K562 (cell line): ENCODE measurements around the gene FBXL22. TPM values are rescaled to one million over a fixed set of nuclear protein-coding genes. Genes with fewer than 3 reads are reported as not detected.

Experiments used
- ATAC-seq: fragments of 200-7000 bp; cut with Tn5 transposase; 3 replicates; pipeline ENCODE4 v1.9.1; 2020; ENCODE audit warnings: moderate library complexity
- BruUV-seq: library from RNA; stranded (reverse); fragments of 400-500 nt; replicated peaks from 2 replicates; lab custom pipeline; 2021; lab: Mats Ljungman, UMichigan
- CTCF ChIA-PET: fragments of 300-600 bp; formaldehyde crosslinking; extraction: SDS; loops from one replicate; lab custom pipeline; 2021; ENCODE audit warnings: low intra/inter-chr PET ratio; lab: Yijun Ruan, JAX
- POLR2A ChIA-PET: fragments of 300-600, 350-650 bp; sonication (Branson Sonifier 250); formaldehyde crosslinking; extraction: SDS; loops from one replicate; lab custom pipeline; 2021; ENCODE audit warnings: antibody characterized with exemption, inconsistent platforms; lab: Yijun Ruan, JAX
- DNase-seq, 4 experiments: peaks; one replicate each; pipeline versions ENCODE4 v3.0.0 to v3.0.0-alpha.2; 2011 to 2018; ENCODE audit warnings: low spot score in 3 of 4, mixed read lengths in 3 of 4; ENCODE audit errors: extremely low read depth in 1 of 4
- FAIRE-seq: peaks from 2 replicates; lab custom pipeline; 2011; peaks lifted over from hg19 to GRCh38; lab: Jason Lieb, UNC
- H2AFZ ChIP-seq: 2 replicates; pipeline ENCODE4 v1.6.0; 2011; ENCODE audit warnings: low read depth, low read length, control low read depth, inconsistent platforms
- H3K27ac ChIP-seq: fragments of 200-600 bp; 3 replicates; pipeline ENCODE4 v1.8.0; 2011; ENCODE audit warnings: low read depth, mild to moderate bottlenecking, control low read depth, inconsistent platforms, low read length, moderate library complexity, mixed read lengths; ENCODE audit errors: extremely low read depth
- H3K27me3 ChIP-seq, 2 experiments: fragments of 300-600 bp in 1 of 2; 2 replicates in 1 of 2; 3 replicates in 1 of 2; pipeline versions ENCODE4 v1.6.0 to v1.8.0; 2011; ENCODE audit warnings: inconsistent platforms in 2 of 2, low read length in 2 of 2, mild to moderate bottlenecking in 1 of 2, mixed read lengths in 1 of 2, moderate library complexity in 1 of 2; ENCODE audit not compliant: control insufficient read depth in 2 of 2, insufficient read depth in 2 of 2
- H3K36me3 ChIP-seq: fragments of 300-600 bp; 3 replicates; pipeline ENCODE4 v1.8.0; 2011; ENCODE audit warnings: mild to moderate bottlenecking, low read length, inconsistent platforms; ENCODE audit not compliant: control insufficient read depth, insufficient read depth
- H3K4me1 ChIP-seq, 2 experiments: fragments of 200-600 bp in 1 of 2; replicated peaks in 1 of 2; 2 replicates in 1 of 2; 3 replicates in 1 of 2; pipeline versions ENCODE4 v1.5.1 to v1.8.0; 2011; ENCODE audit warnings: inconsistent platforms in 2 of 2, low read length in 2 of 2, mild to moderate bottlenecking in 1 of 2, mixed read lengths in 1 of 2, moderate library complexity in 1 of 2; ENCODE audit not compliant: control insufficient read depth in 2 of 2, insufficient read depth in 2 of 2
- H3K4me2 ChIP-seq: 2 replicates; pipeline ENCODE4 v1.6.1; 2011; ENCODE audit warnings: low read length, control low read depth, inconsistent platforms, mixed read lengths; ENCODE audit not compliant: insufficient read depth
- H3K4me3 ChIP-seq: fragments of 200-600 bp; sonication (generic), shearing (Covaris generic); 2 replicates; pipeline ENCODE4 v1.5.1; 2016; ENCODE audit warnings: control low read depth, inconsistent platforms
- H3K79me2 ChIP-seq: fragments of 200-600 bp; 3 replicates; pipeline ENCODE4 v1.8.0; 2011; ENCODE audit warnings: low read length, inconsistent platforms; ENCODE audit not compliant: control insufficient read depth, insufficient read depth
- H3K9ac ChIP-seq, 2 experiments: 2 replicates each; pipeline versions ENCODE4 v1.6.0 to v1.6.1; 2011; ENCODE audit warnings: low read depth in 2 of 2, low read length in 2 of 2, control low read depth in 1 of 2, inconsistent platforms in 1 of 2, mild to moderate bottlenecking in 1 of 2, mixed read lengths in 1 of 2; ENCODE audit not compliant: insufficient read depth in 1 of 2
- H3K9me1 ChIP-seq: one replicate; pipeline ENCODE4 v1.6.0; 2011; ENCODE audit warnings: inconsistent platforms, mild to moderate bottlenecking, low read length, moderate library complexity; ENCODE audit not compliant: control insufficient read depth, insufficient read depth
- H3K9me3 ChIP-seq: replicated peaks from 2 replicates; pipeline ENCODE4 v1.5.1; 2011; ENCODE audit warnings: low read depth, low read length, inconsistent platforms; ENCODE audit not compliant: control insufficient read depth, insufficient read depth
- H4K20me1 ChIP-seq: replicated peaks from 2 replicates; pipeline ENCODE4 v1.6.1; 2011; ENCODE audit warnings: low read length, inconsistent platforms, mixed read lengths; ENCODE audit not compliant: control insufficient read depth, insufficient read depth
- CCNT2 ChIP-seq: IDR thresholded peaks from 2 replicates; pipeline ENCODE4 v1.6.1; 2011; ENCODE audit warnings: borderline replicate concordance, low read depth, mild to moderate bottlenecking, moderate library complexity, mixed read lengths, low read length; ENCODE audit not compliant: insufficient read length; ENCODE audit errors: extremely low read depth
- EP400 ChIP-seq: fragments of 450-650 bp; IDR thresholded peaks from 2 replicates; pipeline ENCODE4 v1.6.1; 2017; ENCODE audit warnings: antibody characterized with exemption, mild to moderate bottlenecking, moderate library complexity
- ESRRB ChIP-seq: fragments of 250-450 bp; sonication (Bioruptor Pico); IDR thresholded peaks from 2 replicates; pipeline ENCODE4 v1.5.0; 2020; ENCODE audit warnings: mild to moderate bottlenecking, moderate library complexity, borderline replicate concordance
- FOXK1 ChIP-seq: sonication (generic); formaldehyde crosslinking; IDR thresholded peaks from 2 replicates; pipeline ENCODE4 v1.8.0; 2022; ENCODE audit warnings: missing genetic modification reagents, mild to moderate bottlenecking, borderline replicate concordance
- MYC ChIP-seq, 2 experiments: fragments of 250-450 bp in 1 of 2; sonication (Bioruptor Pico) in 1 of 2; IDR thresholded peaks; 2 replicates each; pipeline versions ENCODE4 v1.5.1 to v1.6.1; 2012 to 2021; ENCODE audit warnings: low read depth in 2 of 2, borderline replicate concordance in 1 of 2, improper control_type of control experiment in 1 of 2, low read length in 1 of 2, mild to moderate bottlenecking in 1 of 2, moderate library complexity in 1 of 2
- NR3C1 ChIP-seq: sonication (generic); formaldehyde crosslinking; IDR thresholded peaks from 2 replicates; pipeline ENCODE4 v1.8.1; 2022; ENCODE audit warnings: missing genetic modification reagents
- NRF1 ChIP-seq, 2 experiments: fragments of 450-650 bp; IDR thresholded peaks in 1 of 2; conservative IDR thresholded peaks in 1 of 2; 2 replicates each; pipeline ENCODE4 v1.6.1; 2014; ENCODE audit warnings: mild to moderate bottlenecking in 2 of 2
- RB1 ChIP-seq: fragments of 450-650 bp; IDR thresholded peaks from 2 replicates; pipeline ENCODE4 v1.6.1; 2017; ENCODE audit warnings: low read depth, mild to moderate bottlenecking
- RBM15 ChIP-seq: fragments of 200-400 bp; formaldehyde crosslinking; IDR thresholded peaks from 2 replicates; pipeline ENCODE4 v1.6.1; 2018; ENCODE audit warnings: mild to moderate bottlenecking, low read length, moderate library complexity; ENCODE audit not compliant: insufficient read depth
- RBM22 ChIP-seq: fragments of 200-400 bp; formaldehyde crosslinking; IDR thresholded peaks from 2 replicates; pipeline ENCODE4 v1.6.1; 2018; ENCODE audit warnings: low read length, low read depth; ENCODE audit not compliant: poor library complexity, severe bottlenecking
- SNIP1 ChIP-seq: fragments of 450-650 bp; IDR thresholded peaks from 2 replicates; pipeline ENCODE4 v1.7.1; 2017; ENCODE audit warnings: low read depth, mild to moderate bottlenecking
- ZBTB2 ChIP-seq: fragments of 450-650 bp; IDR thresholded peaks from 2 replicates; pipeline ENCODE4 v1.6.1; 2016; ENCODE audit warnings: antibody characterized with exemption
- ZNF76 ChIP-seq: fragments of 250-450 bp; sonication (Bioruptor Pico); IDR thresholded peaks from 2 replicates; pipeline ENCODE4 v1.4.0; 2020; ENCODE audit warnings: mild to moderate bottlenecking, moderate library complexity, borderline replicate concordance
- ZNF766 ChIP-seq: fragments of 200-800 bp; sonication (Bioruptor generic); conservative IDR thresholded peaks from 2 replicates; pipeline ENCODE4 v1.6.1; 2016; ENCODE audit warnings: missing genetic modification characterization, missing compliant biosample characterization
- WGBS: fragments of 100-300 bp; shearing (Covaris generic); methylation state at CpG from one replicate; pipeline ENCODE4 v1.1.6; 2016; ENCODE audit warnings: low coverage, mixed read lengths; ENCODE audit not compliant: insufficient coverage; ENCODE audit errors: missing lambda C conversion rate; 5-methylcytosine and 5-hydroxymethylcytosine counted together
- in situ Hi-C: fragments of 300-500 bp; cut with MboI; formaldehyde crosslinking; loops from 4 replicates; pipeline ENCODE4 v1.15.0; 2018; ENCODE audit warnings: inconsistent platforms, mixed read lengths
- intact Hi-C: fragments of 100-400 bp; cut with micrococcal nuclease; formaldehyde crosslinking; loops from 2 replicates; pipeline ENCODE4 v1.14.2; 2022
- polyA plus RNA-seq, 8 experiments: library from polyadenylated mRNA; depleted of rRNA in 4 of 8; stranded (reverse) in 5 of 8; unstranded in 3 of 8; fragments of >200 nt; fragmentation: Nextera tagmentation in 2 of 8; fragmentation: Illumina TruSeq in 1 of 8; extraction: Ambion mirVana in 2 of 8; extraction: Trizol in 1 of 8; gene quantifications; 2 replicates each; pipeline versions ENCODE4 v1.2.1 to v1.2.3, GENCODE V29; 2011 to 2014; ENCODE audit warnings: inconsistent platforms in 1 of 8, missing spikeins in 1 of 8
- total RNA-seq, 7 experiments: library from RNA; depleted of rRNA in 6 of 7; stranded (reverse); fragments of >200 nt in 6 of 7; fragmentation: Illumina TruSeq in 2 of 7; extraction: Trizol in 2 of 7; gene quantifications; 2 replicates each; pipeline versions ENCODE4 v1.2.1 to v1.2.3, GENCODE V29; 2011 to 2021; ENCODE audit warnings: low replicate concordance in 1 of 7

The FBXL22 gene
- total and polyA plus RNA-seq, 9 of the 15 experiments (the other 6 are each of a cell fraction or from before 2014, with no cell fraction given) = not detected

- no peaks in the 10 kb centered on the region for H3K9me1 ChIP-seq
- in situ Hi-C loops = no loop called here
- CTCF ChIA-PET = no interaction called here
- no peak overlapping the region for H2AFZ ChIP-seq
- peaks cover 91% of the 10 kb centered on the region for H3K36me3 ChIP-seq
- ATAC-seq (no peak), FAIRE-seq (no peak), DNase-seq (no peak)
- WGBS = 95% methylated on average over 7 of the region's 7 CpGs
- BruUV-seq = no TSS peak
- POLR2A ChIA-PET = interaction anchor here (1.1 to 1.4 kb wide), 2 partner anchors 24 to 357 kb away, joined by 3 to 5 read pairs; no protein-coding TSS in a partner anchor
- no peaks in the 10 kb centered on the region for H3K4me1 ChIP-seq
- TF ChIP-seq EP400 = no peak
- no peak for TF ChIP-seq ESRRB
- no peak overlapping the region for H3K27ac ChIP-seq
- H3K9ac ChIP-seq = no peak overlapping the region
- no peaks in the 10 kb centered on the region for H4K20me1 ChIP-seq
- H3K27me3 ChIP-seq = no peaks in the 10 kb centered on the region
- no peaks in the 10 kb centered on the region for H3K79me2 ChIP-seq
- intact Hi-C loops = no loop called here
- H3K4me2 ChIP-seq = no peak overlapping the region
- H3K4me3 ChIP-seq = no peak overlapping the region
- H3K9me3 ChIP-seq = no peaks in the 10 kb centered on the region
Measured at GRCh38 chr15:63630036-63630751, 33.0 kb downstream of the FBXL22 start.

GRCh38 chr15:63633312-63633711 is 36.1 kb downstream of the FBXL22 start:
- H3K9me1 ChIP-seq = no peaks in the 10 kb centered on the region
- H2AFZ ChIP-seq = no peak overlapping the region
- intact Hi-C loops = no loop called here
- H3K36me3 ChIP-seq = peaks cover 90% of the 10 kb centered on the region
- H3K4me2 ChIP-seq = no peak overlapping the region
- no peak overlapping the region for H3K9ac ChIP-seq
- H3K27ac ChIP-seq = no peak overlapping the region
- no peaks in the 10 kb centered on the region for H3K9me3 ChIP-seq
- POLR2A ChIA-PET = interaction anchor here (1.0 to 1.2 kb wide), 3 partner anchors 16 to 23 kb away, joined by 3 to 4 read pairs (median 4); no protein-coding TSS in a partner anchor
- no peaks in the 10 kb centered on the region for H3K79me2 ChIP-seq
- CTCF ChIA-PET = no interaction called here
- in situ Hi-C loops = no loop called here
- FAIRE-seq (no peak), DNase-seq (no peak), ATAC-seq (no peak)
- no TSS peak for BruUV-seq
- H3K4me3 ChIP-seq = no peak overlapping the region
- no peaks in the 10 kb centered on the region for H3K4me1 ChIP-seq
- WGBS = 91% methylated on average over 2 of the region's 2 CpGs
- H3K27me3 ChIP-seq = no peaks in the 10 kb centered on the region
- H4K20me1 ChIP-seq = no peaks in the 10 kb centered on the region
- TF ChIP-seq ZNF766 (CRISPR knock-in tag) (no peak), CCNT2 (no peak), NRF1 (conservative IDR thresholded peaks at IDR 0.05 in 1 of 2, IDR thresholded peaks at IDR 0.05 in 1 of 2) (no peak), MYC (IDR thresholded peaks at IDR 0.05; ENCODE audit: low read depth, low read length) (no peak), MYC (CRISPR knock-in tag; IDR thresholded peaks at IDR 0.05; ENCODE audit: borderline replicate concordance, low read depth) (no peak), ZNF76 (CRISPR knock-in tag) (no peak), RB1 (no peak), FOXK1 (CRISPR knock-in tag) (no peak), RBM15 (no peak), ZBTB2 (no peak), RBM22 (no peak), NR3C1 (CRISPR knock-in tag) (no peak), SNIP1 (no peak)
